HuH-7.5 (cell line): ENCODE data around the gene TNXB.
"Not testable (repeated sequence)": the region's sequence is repeated elsewhere in the genome, so short reads cannot be mapped to it uniquely, and the experiment has no call there.

Experiments used
- DNase-seq: peaks from one replicate; pipeline ENCODE4 v3.0.0; 2011; ENCODE audit warnings: low spot score

The TNXB gene

GRCh38 chr6:32060966-32061655 is 48.0 kb downstream of the TNXB start:
- DNase-seq: no peak

DNA sequence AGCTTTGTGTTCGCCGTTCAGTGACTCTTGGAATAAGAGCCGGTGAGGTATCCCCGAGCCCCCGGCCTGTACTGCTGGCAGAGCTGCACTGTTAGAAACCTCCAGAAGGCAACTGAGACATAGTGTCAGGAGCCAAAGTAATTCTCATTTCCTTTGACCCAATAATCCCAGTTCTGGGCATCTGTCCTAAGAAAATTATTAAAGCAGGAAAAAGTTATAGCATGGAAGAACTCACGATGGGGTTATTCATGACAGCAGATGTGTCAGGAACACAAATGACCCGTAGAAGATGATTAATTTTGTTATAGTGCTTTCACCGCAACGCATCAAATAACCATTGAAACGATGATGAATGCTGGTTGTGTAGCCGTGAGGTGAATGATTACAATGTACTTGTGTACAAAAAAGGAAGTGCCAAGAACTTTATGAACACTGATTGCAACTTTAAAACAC is 50.6 kb downstream of the TNXB start:
- DNase-seq: no peak

GRCh38 chr6:32057966-32058365 is 51.2 kb downstream of the TNXB start:
- DNase-seq: no peak

DNA sequence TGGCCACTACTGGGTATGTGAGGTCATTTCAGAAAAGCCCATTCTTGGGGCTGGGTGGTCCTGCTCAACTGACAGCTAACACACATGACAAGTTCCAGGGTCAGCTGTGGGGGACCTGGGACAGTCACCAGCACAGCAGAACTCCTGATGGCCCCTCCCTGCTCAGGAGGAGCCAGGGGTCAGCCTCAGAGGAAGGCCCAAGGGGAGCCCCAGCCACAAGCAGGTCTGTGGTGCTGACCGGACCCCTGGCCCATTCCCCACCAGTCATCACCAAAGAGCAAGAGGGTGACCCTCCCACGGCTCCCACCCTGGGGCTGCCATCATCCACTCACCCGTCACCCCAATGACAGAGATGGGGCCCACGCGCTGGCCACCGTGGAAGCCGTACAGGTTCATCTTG is 52.9 kb downstream of the TNXB start:
- DNase-seq: no peak

DNA sequence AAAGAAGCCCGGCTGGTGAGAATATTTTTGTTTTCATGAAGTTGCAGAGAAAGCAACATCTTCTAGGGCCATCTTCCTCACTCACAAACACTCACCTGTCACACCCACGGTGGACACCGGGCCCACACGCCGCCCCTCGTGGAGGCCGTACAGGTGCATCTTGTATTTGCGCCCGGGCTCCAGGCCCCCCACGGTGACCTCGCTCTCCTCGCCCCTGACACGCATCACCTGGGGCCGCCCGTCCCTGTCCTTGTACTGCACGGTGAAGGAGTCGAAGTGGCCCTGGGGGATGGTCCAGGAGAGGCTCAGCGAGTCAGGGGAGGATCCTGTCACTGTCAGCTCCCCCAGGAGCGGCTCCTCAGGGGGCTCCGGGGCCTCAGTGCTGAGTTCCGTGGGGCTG is 53.4 kb downstream of the TNXB start:
- DNase-seq: not testable (repeated sequence)

DNA sequence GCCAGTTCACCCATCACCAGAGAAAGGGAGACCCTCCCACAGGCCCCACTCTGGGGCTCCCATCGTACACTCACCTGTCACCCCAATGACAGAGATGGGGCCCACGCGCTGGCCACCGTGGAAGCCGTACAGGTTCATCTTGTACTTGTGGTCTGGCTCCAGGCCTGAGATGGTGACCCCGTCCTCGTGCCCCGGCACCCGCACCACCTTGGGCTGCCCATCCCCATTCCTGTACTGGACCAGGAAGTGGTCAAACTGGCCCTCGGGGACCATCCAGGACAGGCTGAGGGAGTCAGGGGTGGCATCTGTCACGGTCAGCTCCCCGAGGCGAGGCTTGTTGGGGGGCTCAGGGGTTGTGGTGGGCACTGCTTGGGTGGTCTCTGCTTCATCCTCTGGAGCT is 55.8 kb downstream of the TNXB start:
- not testable (repeated sequence) for DNase-seq

GRCh38 chr6:32052626-32053025 is 56.5 kb downstream of the TNXB start:
- not testable (repeated sequence) for DNase-seq

DNA sequence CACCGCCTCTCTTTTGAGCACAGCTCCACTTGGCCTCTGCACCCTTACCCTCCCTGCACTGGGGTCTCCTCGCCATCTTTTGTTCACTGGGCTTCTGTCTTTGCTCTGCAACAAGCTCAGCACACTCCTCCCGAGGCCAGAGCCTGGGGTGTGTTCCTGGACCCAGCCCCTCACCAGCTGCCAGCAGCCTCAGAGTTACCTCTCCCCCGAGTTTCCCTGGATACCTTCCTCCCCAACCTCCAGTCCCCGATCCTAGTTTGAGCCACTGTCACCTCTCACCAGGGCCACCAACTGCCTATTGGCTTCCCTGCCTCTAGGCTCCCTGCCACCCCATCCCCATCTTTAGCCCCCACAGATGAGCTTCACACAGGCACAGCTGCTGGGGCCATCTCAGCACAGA is 58.6 kb downstream of the TNXB start:
- no peak for DNase-seq

- DNase-seq: not testable (repeated sequence)
These were observed 59.4 kb downstream of the TNXB start for GRCh38 chr6:32049736-32050135.

DNA sequence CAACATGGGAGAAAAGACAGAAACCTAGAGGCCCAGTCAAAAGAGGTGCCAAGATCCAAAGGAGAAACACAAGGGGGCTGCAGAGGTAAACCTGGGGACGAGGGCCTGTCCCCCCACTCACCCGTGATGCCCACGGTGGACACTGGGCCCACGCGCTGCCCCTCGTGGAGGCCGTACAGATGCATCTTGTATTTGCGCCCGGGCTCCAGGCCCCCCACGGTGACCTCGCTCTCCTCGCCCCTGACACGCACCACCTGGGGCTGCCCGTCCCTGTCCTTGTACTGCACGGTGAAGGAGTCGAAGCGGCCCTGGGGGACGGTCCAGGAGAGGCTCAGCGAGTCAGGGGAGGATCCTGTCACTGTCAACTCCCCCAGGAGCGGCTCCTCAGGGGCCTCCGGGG is 60.0 kb downstream of the TNXB start:
- not testable (repeated sequence) for DNase-seq

- peak; percentile 78 for DNase-seq
These were observed 61.0 kb downstream of the TNXB start for GRCh38 chr6:32047855-32048766.

DNA sequence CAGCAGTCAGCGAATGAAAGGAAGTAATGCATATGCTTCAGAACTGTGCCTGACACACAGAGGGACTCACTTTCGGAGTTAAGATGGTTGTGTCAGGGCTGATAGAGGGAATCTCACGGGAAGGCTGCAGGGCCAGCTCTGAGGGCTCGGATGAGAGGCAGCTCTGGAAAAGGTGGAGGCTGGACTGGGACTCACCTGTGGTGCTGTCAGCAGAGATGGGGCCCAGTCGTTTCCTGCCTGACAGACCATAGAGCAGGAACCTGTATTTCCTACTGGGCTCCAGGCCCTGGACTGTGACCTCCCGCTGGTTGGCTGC is 61.6 kb downstream of the TNXB start:
- no peak for DNase-seq

DNA sequence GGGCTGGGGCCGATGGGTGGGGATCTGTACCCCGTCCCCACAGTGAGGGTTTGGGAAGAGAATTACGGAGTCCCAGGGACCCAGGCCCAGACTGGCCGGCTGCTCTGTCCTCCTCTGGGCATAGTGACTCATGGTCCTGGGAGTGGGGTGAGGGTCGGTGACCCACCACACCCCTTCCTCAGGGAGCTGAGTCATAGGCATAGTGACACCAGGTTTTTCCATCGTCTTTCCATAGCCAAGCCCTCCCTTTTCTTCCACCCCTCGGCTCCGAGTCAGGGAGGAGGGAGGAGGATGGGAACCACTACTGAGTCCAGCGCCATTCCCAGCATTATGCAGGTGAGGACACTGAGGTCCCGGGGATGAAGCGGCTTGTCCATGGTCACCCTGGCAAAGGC is 62.1 kb downstream of the TNXB start:
- no peak for DNase-seq

GRCh38 chr6:32046450-32047083 is 62.6 kb downstream of the TNXB start:
- DNase-seq: no peak

DNA sequence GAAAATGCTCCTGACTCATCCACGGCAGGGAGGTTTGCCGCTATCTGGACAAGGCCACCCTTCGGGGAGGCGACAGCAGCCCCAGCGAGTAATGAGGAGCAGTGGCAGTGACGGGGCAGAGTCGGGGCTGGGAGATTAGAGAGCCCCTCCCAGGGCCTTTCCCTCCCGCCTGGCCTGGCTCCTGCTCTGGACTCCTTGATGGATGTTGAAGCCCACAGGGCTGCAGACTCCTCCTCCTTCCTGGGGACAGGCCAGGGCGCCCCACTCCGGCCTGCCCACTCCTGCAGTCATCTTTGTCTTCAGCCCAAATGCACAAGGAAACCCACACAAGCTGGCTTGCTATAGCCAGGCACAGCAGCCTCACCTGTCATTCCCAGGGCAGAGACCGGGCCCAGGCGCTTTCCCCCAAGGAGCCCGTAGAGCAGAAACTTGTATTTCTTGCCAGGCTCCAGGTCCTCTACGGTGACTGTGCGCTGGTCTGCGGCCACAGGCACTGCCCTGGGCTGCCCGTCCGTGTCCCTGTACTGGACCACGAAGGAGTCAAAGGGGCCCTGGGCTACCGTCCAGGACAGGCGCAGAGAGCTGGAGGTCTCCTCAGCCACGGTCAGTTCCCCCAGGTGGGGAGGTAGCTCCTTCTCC is 63.2 kb downstream of the TNXB start:
- DNase-seq: no peak

DNA sequence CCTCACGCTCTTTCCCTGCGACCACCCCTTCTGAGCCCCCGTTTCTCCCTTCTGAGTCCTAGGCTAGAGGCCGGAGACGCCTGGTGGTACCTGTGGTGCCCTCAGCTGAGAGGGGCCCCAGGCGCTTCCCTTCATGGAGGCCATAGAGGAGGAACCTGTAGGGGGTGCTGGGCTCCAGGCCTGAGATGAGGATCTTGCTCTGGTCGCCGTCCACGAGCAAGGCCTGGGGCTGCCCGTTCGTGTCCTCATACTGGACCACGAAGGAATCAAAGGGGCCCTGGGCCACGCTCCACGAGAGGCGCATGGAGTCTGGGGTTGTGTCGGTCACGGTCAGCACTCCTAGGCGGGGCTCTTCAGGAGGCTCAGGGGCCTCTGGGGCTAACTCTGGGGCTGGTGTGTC is 64.2 kb downstream of the TNXB start:
- DNase-seq: not testable (repeated sequence)

- DNase-seq: not testable (repeated sequence)
These were observed 65.4 kb downstream of the TNXB start for GRCh38 chr6:32043589-32044380.

- not testable (repeated sequence) for DNase-seq
These were observed 66.9 kb downstream of the TNXB start for GRCh38 chr6:32042276-32042675.

GRCh38 chr6:32041385-32041784 is 67.8 kb downstream of the TNXB start:
- DNase-seq: not testable (repeated sequence)

DNA sequence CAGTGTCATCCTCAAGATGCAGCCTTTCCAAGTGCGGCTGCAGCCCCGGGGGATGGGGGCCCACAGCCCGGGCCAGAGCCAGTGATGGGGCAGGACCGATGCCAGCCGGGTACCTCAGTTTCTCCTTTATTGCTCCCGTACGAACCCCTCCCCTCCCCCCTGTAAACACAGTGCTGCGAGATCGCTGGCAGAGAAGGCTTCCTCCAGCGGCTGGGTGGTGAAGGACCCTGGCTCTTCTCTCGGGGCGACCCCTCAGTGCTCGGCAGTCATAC is 68.2 kb downstream of the TNXB start:
- not testable (repeated sequence) for DNase-seq

DNA sequence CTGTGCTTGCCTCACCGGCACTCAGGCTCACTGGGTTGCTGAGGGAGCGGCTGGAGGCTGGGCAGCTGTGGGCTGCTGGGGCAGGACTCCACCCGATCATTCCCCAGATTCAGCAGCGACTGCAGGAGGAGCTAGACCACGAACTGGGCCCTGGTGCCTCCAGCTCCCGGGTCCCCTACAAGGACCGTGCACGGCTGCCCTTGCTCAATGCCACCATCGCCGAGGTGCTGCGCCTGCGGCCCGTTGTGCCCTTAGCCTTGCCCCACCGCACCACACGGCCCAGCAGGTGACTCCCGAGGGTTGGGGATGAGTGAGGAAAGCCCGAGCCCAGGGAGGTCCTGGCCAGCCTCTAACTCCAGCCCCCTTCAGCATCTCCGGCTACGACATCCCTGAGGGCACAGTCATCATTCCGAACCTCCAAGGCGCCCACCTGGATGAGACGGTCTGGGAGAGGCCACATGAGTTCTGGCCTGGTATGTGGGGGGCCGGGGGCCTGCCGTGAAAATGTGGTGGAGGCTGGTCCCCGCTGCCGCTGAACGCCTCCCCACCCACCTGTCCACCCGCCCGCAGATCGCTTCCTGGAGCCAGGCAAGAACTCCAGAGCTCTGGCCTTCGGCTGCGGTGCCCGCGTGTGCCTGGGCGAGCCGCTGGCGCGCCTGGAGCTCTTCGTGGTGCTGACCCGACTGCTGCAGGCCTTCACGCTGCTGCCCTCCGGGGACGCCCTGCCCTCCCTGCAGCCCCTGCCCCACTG is 68.7 kb downstream of the TNXB start:
- DNase-seq: not testable (repeated sequence)
